HG03432 (cell line): ENCODE measurements around the gene RABL2B.

Source experiments
- ATAC-seq: cut with Tn5 transposase; IDR thresholded peaks from one replicate; pipeline ENCODE4 v1.9.1; 2021; ENCODE audit warnings: mild to moderate bottlenecking, moderate library complexity; ENCODE audit not compliant: unreplicated experiment

RABL2B gene

DNA sequence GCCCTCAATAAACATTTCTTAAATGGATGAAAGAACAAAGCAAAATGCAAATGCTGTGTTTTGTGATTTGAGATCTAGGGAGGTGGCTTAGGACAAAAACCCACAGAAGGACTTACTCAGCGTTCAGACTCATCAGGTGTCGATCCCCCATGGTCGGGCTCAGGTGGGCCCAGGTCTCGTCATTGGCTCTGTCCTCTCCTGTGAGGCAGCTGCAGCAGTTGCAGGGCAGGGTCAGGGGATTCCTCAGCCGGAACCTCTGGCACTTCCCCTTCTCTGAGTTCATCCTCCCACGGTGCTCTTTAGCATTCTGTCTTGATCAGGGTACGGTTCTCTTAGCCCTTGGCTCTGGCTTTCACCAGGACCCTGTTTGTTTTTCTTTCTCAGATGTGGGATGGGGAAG, 59.4 kb downstream of the RABL2B start:
- no peak for ATAC-seq

DNA sequence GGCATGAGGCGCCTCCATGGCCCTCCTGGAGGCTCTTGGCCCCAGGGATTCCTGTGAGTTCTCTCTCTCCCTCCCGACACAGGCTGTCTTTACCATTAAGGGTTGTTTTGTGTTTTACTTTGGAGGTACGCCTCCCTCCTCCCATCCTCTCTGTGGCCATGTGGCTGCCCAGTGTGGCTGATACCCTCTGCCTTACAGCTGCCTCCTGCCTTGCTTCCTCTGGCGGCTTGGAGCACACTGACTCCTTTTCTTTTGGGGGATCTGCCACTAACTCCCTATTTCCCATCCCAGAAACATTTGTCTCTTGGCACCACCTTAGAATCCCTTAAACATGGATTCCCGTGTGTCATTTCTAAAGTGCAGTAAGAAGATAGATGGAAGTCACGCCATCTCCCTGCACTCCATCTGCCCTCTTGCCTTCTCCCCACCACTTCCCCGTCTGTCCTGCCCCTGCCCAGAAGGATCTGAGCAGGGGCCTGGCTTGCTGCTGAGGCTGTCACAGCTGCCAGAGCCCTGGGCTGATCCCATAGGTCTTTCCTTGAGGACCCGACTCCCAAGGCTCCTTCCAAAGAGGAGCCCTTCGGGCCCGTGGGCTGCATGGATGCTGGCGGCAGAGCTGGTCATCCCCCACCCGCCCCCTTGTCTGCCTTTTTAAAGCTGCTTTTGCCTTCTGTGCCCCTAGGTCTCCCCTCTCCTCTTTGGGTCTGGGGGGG, 60.6 kb downstream of the RABL2B start:
- no peak for ATAC-seq

DNA sequence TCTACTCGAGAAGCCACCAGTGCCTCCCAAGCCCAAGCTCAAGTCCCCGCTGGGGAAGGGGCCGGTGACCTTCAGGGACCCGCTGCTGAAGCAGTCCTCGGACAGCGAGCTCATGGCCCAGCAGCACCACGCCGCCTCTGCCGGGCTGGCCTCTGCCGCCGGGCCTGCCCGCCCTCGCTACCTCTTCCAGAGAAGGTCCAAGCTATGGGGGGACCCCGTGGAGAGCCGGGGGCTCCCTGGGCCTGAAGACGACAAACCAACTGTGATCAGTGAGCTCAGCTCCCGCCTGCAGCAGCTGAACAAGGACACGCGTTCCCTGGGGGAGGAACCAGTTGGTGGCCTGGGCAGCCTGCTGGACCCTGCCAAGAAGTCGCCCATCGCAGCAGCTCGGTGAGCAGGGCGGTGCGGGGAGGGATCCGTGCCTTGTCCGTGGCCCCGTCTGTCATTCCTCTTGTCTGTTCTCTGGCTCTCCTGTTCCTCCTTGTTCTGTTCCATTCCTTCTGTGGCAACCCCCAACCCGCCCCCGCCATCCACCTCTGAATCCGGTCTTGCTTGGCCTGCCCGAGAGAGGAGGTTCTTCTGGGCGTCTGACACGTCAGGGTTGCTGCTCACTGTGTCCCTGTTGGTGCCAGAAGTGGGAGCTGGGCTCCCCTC, 61.3 kb downstream of the RABL2B start:
- no peak for ATAC-seq

DNA sequence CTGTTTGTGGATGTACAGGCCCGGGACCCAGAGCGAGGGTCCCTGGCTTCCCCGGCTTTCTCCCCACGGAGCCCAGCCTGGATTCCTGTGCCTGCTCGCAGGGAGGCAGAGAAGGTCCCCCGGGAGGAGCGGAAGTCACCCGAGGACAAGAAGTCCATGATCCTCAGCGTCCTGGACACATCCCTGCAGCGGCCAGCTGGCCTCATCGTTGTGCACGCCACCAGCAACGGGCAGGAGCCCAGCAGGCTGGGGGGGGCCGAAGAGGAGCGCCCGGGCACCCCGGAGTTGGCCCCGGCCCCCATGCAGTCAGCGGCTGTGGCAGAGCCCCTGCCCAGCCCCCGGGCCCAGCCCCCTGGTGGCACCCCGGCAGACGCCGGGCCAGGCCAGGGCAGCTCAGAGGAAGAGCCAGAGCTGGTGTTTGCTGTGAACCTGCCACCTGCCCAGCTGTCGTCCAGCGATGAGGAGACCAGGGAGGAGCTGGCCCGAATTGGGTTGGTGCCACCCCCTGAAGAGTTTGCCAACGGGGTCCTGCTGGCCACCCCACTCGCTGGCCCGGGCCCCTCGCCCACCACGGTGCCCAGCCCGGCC, 62.1 kb downstream of the RABL2B start:
- ATAC-seq = no peak

DNA sequence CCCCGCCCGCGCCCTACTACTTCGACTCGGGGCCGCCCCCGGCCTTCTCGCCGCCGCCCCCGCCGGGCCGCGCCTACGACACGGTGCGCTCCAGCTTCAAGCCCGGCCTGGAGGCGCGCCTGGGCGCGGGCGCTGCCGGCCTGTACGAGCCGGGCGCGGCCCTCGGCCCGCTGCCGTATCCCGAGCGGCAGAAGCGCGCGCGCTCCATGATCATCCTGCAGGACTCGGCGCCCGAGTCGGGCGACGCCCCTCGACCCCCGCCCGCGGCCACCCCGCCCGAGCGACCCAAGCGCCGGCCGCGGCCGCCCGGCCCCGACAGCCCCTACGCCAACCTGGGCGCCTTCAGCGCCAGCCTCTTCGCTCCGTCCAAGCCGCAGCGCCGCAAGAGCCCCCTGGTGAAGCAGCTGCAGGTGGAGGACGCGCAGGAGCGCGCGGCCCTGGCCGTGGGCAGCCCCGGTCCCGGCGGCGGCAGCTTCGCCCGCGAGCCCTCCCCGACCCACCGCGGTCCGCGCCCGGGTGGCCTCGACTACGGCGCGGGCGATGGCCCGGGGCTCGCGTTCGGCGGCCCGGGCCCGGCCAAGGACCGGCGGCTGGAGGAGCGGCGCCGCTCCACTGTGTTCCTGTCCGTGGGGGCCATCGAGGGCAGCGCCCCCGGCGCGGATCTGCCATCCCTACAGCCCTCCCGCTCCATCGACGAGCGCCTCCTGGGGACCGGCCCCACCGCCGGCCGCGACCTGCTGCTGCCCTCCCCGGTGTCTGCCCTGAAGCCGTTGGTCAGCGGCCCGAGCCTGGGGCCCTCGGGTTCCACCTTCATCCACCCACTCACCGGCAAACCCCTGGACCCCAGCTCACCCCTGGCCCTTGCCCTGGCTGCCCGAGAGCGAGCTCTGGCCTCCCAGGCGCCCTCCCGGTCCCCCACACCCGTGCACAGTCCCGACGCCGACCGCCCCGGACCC, 62.9 kb downstream of the RABL2B start:
- ATAC-seq = no peak

DNA sequence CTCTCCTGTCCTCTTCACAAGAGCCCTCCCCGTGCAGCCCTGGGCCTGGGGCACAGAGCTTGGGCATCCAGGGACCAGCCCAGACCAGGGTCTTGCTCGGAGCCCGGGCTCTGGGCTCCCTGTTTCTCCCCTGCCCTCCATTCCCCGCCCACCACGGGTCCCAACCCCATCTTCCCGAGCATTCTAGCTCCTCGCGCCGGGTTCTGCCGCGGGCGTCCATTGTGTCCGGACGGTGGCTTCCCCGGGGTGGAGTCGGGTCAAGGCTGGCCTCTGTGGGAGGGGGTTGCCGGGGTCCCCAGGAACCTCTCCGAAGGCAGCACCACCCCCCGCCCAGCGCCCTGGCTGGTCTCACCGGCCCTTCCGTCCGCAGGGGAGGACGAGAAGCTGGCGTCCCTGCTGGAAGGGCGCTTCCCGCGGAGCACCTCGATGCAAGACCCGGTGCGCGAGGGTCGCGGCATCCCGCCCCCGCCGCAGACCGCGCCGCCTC, 63.6 kb downstream of the RABL2B start:
- ATAC-seq = no peak

- ATAC-seq = no peak
These were observed 65.1 kb downstream of the RABL2B start for GRCh38 chr22:50718352-50718709.

GRCh38 chr22:50717709-50718351, 65.6 kb downstream of the RABL2B start:
- ATAC-seq = no peak
